GM20431 (cell line): Measurements from ENCODE around the gene ANKRD6.

ENCODE experiments used
- in situ Hi-C: fragments of 300-500 bp; cut with MseI, MboI; formaldehyde crosslinking; loops from one replicate; pipeline ENCODE4 v1.15.0; 2020; ENCODE audit warnings: low sequenced_read_pairs; ENCODE audit not compliant: unreplicated experiment

Gene ANKRD6

DNA sequence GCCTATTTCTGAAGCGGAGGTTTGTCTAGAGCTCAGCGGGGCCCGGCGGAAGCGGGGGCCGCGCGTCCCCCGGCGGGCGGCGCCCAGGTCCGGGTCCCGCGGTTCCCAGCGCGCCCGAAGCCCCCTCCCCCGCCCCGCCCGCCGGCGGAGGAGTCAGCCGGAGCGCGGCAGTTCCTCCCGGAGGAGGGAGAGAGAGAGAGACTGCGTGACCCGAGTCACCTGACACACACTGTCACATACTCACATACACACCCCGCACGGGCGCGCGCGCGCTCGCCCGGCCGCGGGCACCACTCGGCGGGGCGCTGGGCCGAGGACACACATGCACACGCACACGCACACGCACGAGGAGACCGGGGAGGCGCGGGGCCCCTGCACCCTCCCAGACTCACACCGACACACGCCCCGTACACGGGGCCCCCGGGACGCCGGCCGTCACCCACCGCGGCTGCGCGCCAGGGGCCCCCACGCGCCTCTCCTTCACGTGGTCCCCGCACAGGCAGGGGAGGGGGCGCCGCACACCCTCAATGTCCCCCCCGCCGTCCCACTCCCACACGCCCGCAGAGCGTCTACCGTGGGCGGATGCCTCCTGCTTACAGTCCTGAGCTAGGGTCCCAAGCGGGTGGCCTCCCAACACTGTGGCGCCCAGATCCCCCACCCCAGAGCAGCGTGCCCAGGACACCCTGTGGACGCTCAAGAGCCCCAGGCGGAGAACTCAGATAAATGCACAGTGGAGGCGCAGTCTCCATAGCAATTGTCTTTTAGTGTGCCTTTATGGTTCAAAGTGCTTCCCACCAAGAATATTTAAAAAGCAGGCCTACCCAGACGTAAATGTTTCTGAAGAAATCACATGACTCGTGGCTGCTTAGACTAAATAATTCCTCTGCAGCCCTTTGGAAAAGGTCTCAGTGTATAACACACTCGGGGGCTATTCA lies 20.6 kb upstream of the ANKRD6 start, which contains the start of gene RRAGD:
TSS of gene RRAGD (minus strand) at position 203 of the 935 bp plus-strand sequence. CDS start 280 bp downstream, outside the sequence.
- in situ Hi-C loops, result no loop called here

GRCh38 chr6:89413006-89413400 lies 19.9 kb upstream of the ANKRD6 start:
- in situ Hi-C loops, result no loop called here

GRCh38 chr6:89414215-89414614 lies 18.7 kb upstream of the ANKRD6 start:
- in situ Hi-C loops, result no loop called here

- in situ Hi-C loops, result no loop called here
Measured at GRCh38 chr6:89415185-89415584, 17.8 kb upstream of the ANKRD6 start.

DNA sequence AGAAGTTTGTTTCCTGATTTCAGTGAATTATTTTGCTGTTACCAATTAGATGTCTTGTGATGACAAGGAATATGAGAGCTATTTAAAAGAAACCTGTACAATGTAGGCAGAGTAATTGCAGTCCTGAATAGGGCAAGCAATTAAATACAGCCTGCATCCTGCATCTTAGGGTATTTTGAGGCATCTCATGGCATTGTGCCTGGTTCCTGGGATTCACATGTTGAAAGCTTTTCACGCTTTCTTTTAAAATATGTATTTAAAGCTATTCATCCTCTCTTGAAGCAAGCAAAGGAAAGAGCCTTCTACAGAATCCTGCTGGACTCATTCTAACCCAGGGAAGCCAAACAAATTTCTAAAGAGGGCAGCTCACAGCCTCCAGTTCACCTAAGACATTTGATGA lies 16.2 kb upstream of the ANKRD6 start:
- in situ Hi-C loops, result no loop called here

- in situ Hi-C loops, result loop anchor here (10.0 kb wide), 1 partner anchor 184 kb away; no protein-coding TSS in a partner anchor
Measured at GRCh38 chr6:89430201-89430962, 2.6 kb upstream of the ANKRD6 start.

- in situ Hi-C loops, result loop anchor here (10.0 kb wide), 1 partner anchor 181 kb away; no protein-coding TSS in a partner anchor
Measured at GRCh38 chr6:89433252-89434149, 549 bp downstream of the ANKRD6 start.

- in situ Hi-C loops, result loop anchor here (10.0 kb wide), 1 partner anchor 181 kb away; no protein-coding TSS in a partner anchor
Measured at GRCh38 chr6:89434150-89434499, 1.2 kb downstream of the ANKRD6 start.

- in situ Hi-C loops, result loop anchor here (10.0 kb wide), 1 partner anchor 180 kb away; no protein-coding TSS in a partner anchor
Measured at GRCh38 chr6:89434954-89435353, 2.0 kb downstream of the ANKRD6 start.

DNA sequence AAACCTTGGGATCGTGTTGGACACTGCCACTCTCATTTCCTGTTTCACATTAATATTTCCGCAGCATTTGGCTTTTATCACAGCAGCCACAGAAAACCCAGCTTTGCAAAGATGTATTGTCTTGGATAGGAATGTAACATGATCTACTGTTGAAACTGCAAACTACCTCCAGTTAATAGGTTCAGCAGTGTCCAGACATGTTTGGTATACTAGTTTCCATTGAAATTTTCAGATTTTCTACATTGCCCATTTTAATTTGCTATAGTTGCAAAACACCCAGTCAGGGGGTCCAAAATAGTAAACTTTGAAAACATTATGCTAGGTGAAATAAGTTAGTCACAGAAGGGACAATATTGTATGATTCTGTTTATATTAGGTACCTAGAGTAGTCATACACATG lies 3.3 kb downstream of the ANKRD6 start:
- in situ Hi-C loops, result loop anchor here (10.0 kb wide), 1 partner anchor 179 kb away; no protein-coding TSS in a partner anchor

GRCh38 chr6:89438248-89438647 lies 5.3 kb downstream of the ANKRD6 start:
- in situ Hi-C loops, result loop anchor here (10.0 kb wide), 1 partner anchor 177 kb away; no protein-coding TSS in a partner anchor

DNA sequence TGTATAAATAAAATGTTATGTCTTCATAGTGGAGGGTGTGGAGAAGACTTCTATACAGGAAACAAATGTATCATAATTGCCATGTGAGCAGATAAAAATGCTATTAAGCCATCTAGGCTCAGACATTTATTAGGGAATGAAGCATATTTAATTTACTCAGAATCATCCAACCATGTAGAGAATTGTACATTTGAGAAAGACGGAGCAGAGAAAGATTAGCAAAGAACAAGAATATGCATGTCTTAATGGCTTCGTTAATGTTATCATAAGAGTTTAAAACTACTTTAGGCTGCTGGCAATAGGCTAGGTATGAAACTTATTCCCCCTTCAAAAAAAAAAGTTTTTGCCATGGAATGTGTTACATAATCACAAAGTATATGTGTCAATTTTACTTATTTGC lies 6.1 kb downstream of the ANKRD6 start:
- in situ Hi-C loops, result loop anchor here (10.0 kb wide), 1 partner anchor 176 kb away; no protein-coding TSS in a partner anchor

GRCh38 chr6:89440200-89440599 lies 7.2 kb downstream of the ANKRD6 start:
- in situ Hi-C loops, result no loop called here

DNA sequence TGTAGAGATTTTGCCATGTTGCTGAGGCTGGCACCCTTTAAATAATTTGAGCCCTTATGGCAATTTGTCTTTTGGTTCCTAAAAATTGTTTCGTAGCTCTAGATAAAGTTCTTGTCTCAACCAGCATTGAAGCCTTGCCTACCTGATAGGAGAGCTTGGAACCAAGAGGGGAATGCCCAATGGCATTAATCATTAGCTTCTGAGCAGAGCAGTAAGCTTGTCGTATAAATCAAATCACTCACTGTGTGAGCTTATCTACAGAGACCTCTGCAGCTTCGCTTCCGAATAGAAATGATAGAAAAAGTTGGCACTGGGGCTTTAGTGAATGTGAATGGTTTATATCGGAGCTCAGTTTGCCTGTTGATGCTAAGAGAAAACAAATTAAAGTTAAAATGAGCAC lies 10.7 kb downstream of the ANKRD6 start:
- in situ Hi-C loops, result no loop called here

GRCh38 chr6:89449193-89449592 lies 16.2 kb downstream of the ANKRD6 start:
- in situ Hi-C loops, result no loop called here

DNA sequence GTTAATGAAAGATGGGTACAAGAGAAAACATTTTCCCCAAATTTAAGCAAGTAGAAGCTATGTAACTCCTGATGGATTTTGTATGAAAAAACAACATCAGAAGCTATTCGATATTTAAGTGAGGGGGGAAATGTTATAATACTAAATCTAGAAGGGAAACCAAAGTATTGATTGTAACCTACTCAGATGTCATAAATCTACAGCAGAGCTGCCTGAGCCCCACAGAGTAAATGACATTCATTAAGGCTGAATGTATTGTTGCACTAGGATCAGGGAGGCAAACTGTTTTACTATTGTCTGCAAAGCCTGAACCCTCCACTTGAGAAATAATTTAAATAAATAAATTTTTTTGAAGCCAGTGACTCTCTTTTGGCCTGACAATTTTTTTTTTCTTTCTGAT lies 19.3 kb downstream of the ANKRD6 start:
- in situ Hi-C loops, result no loop called here

DNA sequence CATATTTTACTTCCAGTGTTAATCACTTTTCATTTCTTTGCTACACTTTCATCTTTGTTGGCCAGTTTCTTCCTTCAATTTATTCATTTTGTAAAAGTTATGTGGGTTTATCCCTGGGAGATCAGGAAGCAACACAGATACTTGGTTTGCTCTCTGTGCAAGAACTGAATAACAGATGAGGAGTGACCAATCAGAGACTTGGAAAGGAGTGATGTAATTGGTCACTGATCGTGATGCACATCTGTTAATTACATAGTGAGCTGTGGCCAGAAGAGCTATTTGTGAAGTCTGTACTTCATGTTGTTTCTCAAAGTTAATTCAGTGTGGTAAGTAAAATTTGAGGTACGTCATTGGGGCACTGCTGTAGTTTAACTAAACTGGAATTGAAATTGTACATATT lies 21.3 kb downstream of the ANKRD6 start:
- in situ Hi-C loops, result no loop called here

GRCh38 chr6:89458704-89459103 lies 25.8 kb downstream of the ANKRD6 start:
- in situ Hi-C loops, result no loop called here

DNA sequence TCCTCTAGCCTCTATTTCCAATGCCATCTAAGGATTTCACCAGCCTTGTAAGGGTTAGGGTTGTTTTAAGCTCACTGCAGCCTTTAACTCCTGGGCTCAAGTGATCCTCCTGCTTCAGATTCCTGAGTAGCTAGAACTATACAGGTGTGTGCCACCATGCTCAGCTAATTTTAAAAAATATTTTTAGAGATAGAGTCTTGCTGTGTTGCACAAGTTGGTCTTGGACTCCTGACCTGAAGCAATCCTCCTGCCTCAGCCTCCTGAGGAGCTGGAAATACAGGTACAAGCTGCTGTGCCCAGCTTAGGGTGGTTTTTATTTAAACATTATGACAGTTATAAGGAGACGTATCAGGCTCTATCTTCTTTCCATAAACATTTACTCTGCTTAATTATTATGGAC lies 26.5 kb downstream of the ANKRD6 start:
- in situ Hi-C loops, result no loop called here

DNA sequence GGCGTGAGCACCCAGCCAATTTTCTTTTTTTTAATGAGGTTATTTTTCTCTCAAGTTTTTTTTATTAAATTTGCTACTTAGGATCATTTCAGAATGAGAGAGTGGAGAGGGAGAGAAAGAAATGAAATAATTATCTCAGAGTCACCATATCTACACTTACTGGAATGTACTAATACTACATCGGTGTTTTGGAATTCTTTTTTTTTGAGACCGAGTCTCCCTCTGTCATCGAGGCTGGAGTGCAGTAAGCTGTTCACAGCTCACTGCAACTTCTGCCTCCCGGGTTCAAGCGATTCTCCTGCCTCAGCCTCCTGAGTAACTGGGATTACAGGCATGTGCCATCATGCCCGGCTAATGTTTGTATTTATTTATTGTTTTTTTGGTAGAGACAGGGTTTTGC lies 27.8 kb downstream of the ANKRD6 start:
- in situ Hi-C loops, result no loop called here
